Left forelimb (tissue), 1 donor: Measurements from ENCODE around the gene CDSN.
"Not testable (repeated sequence)": the region's sequence is repeated elsewhere in the genome, so short reads cannot be mapped to it uniquely, and the experiment has no call there.

Experiments
- DNase-seq: peaks from one replicate; pipeline ENCODE4 v3.0.0-alpha.2; 2018; ENCODE audit warnings: low spot score

CDSN gene, protein sequence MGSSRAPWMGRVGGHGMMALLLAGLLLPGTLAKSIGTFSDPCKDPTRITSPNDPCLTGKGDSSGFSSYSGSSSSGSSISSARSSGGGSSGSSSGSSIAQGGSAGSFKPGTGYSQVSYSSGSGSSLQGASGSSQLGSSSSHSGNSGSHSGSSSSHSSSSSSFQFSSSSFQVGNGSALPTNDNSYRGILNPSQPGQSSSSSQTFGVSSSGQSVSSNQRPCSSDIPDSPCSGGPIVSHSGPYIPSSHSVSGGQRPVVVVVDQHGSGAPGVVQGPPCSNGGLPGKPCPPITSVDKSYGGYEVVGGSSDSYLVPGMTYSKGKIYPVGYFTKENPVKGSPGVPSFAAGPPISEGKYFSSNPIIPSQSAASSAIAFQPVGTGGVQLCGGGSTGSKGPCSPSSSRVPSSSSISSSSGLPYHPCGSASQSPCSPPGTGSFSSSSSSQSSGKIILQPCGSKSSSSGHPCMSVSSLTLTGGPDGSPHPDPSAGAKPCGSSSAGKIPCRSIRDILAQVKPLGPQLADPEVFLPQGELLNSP

DNA sequence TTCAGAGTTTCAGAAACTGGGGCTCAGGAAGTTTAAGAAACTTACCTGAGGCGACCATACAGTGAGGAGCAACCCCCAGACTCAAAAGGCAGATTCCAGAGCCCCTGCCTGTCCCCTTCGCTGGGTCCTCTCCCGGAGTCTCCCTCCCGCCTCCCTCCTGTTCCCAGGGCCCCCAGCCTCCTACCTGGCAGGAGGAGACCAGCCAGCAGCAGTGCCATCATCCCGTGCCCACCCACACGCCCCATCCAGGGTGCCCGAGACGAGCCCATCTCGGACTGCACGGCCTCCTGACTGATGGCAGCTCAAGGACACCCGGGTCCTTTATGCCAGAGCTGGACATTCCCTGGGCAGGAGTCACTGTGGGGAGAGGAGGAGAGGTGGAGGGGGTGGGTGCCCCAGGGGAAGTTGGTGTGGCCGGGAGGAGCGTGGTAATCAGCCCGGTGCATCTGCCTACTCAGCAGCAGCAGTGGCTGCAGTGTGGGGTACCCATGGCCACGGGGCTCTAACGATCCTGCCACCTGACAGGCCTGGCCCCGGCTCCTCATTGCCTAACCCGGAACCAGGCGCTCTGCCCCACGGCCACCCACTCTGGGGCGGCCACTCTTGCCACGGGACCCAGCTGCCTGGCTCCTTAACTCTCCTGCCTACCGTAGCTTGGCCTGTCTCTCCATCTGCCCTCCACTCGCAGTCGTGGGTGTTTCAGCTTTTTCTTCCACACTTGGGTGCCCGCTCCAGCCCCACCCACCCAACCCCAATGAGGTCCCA is at the start of gene CDSN:
TSS of gene CDSN (minus strand) at position 296 of the 765 bp plus-strand sequence. CDS start at position 269, 27 bp downstream.
- no peak for DNase-seq

DNA sequence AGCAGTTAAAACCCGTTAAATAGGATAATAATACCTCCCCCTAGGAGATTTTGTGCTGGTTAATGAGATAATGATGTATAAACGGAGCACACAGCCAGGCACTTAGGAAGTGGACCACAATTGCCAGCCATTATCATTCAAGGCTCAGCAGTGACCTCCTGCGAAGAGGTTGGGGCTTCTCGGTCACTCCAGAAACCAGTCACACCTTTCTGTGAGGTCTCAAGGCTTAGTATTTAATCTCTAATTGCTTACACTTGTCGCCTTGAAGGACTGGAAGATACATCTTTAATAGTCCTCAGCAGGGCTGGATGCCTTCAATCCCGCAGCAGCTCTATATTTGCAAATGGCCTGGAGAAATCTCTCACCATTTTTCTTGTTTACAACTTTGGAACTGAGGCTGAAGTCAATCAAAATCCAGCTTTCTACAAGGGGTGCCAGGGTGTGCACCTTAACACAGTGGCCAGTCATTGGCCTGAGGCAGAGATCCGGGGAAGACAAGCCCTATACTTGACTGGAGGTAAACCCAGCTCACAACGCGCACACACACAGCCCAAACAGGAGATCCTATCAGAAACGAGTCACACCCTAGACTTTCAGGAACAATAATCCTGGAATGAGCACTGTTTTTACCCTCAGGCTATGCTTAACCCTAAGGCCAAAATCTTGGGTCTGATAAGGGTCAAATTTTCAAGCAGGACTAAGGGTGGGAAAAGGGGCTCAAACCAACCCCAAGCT is 49.0 kb upstream of the CDSN start:
- no peak for DNase-seq

DNA sequence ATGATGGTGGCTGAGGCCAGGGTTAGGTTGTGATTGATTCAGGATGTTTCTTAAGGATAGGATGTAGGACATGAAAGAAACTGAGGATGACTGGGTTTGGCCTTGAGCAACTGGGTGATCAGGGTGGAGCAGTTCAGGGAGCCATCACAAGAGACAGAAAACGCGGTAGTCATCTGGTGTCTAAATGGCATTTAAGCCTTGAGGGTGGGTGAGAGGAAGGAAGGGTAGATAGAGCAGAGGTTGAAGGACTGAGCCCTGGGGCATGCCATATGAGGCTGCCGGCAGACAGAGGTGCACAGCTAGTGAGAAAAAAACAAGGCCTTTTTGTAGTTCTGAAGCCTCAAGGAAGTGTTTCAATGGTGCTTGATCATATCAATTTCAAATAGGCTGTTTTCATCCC is 48.4 kb upstream of the CDSN start:
- DNase-seq = no peak

DNA sequence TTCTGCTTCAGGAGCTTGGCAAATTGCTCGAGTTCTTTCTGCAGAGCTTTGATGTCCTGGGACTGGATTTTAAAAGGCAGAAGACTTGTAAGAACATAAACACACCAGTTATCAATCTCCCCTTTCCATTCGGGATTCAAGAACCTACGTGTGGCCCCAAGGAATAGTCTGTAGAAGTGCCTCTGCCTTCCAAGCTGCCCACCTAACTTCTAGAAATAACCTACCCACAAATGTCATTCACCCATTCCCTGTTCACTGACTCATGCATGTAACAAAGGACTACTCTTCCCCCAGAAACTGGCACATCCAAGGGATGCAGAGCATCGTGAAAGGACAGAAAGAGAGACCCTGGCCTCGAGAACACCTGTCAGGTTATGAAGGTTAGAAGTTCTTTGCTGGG is 45.7 kb upstream of the CDSN start:
- DNase-seq = no peak

- DNase-seq = not testable (repeated sequence)
Measured at GRCh38 chr6:31165064-31165832, 45.0 kb upstream of the CDSN start.

DNA sequence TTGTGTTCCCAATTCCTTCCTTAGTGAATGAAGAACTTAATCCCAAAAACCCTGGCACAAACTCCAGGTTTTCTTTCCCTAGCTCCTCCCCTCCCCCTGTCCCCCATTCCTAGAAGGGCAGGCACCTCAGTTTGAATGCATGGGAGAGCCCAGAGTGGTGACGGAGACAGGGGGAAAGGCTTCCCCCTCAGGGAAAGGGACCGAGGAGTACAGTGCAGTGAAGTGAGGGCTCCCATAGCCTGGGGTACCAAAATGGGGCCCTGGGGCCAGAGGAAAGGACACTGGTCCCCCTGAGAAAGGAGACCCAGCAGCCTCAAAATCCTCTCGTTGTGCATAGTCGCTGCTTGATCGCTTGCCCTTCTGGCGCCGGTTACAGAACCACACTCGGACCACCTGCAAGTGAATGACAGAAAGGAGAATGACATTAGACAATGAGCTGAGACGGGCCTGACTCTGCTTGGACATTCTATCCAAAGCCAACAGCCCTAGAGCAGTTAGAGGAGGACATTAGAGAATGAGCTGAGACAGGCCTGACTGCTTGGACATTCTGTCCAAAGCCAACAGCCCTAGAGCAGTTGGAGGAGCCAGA is 44.3 kb upstream of the CDSN start:
- not testable (repeated sequence) for DNase-seq

DNA sequence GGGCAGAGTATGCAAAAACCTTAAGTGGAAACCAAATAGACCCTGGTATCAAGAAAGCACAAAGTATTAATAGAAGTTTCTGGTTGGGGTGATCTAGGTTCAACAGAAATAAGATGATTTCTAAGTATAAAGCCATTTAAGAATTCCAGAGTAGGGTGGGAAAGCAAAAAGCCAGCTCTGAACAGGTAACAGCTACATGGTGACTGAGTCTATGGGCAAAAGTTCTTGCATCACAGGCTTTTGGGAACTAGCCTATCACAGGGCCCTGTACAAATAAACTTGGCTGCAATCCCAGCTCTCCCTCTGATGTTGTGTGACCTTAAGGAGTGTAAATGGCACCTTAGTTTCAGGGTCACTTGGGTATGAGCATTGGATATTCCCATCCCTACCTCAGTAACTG is 43.7 kb upstream of the CDSN start:
- no peak for DNase-seq

- no peak for DNase-seq
Measured at GRCh38 chr6:31162463-31163165, 42.4 kb upstream of the CDSN start.

GRCh38 chr6:31161216-31162126 is 41.2 kb upstream of the CDSN start:
- DNase-seq = no peak

- DNase-seq = no peak
Measured at GRCh38 chr6:31158863-31159855, 38.9 kb upstream of the CDSN start.

GRCh38 chr6:31158140-31158862 is 38.1 kb upstream of the CDSN start, which contains the start of gene TCF19:
TCF19 (plus strand) TSS chr6:31158589; CDS start chr6:31159470, 881 bp downstream.
- peak; percentile 99 for DNase-seq

DNA sequence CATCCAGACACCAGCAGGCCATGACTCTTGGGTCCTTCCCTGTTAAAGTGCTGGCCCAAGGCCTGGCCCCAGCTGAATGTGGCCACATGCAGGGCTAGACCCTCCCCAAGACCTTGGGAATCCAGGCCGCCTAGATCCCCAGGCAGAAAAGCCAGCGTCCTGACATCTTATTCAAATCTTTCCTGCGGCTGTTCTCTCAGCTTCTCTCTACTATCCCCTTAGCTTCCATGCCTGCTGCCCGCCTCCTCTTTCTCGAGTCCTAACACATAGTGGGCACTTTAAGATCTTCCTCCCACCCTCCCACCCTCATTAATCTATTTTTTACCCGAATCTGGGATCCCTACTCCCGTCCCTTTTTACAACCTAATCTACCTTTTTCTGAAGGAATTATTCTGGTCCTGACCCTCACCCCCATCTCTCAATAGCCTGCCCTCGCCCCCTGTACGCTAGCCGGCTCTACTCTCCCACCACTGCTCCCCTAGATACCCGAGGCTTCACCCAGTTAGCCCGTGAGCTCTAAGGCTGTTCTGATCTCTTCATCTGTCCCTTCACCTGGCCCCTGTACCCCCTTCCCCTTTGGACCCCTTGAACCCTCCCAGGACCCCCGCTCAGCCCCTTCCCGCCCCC is 37.4 kb upstream of the CDSN start, which contains the start of gene CCHCR1:
TSS of gene CCHCR1 (minus strand) at position 290 of the 627 bp plus-strand sequence. CDS start at position 88, 202 bp downstream.
- DNase-seq = no peak

DNA sequence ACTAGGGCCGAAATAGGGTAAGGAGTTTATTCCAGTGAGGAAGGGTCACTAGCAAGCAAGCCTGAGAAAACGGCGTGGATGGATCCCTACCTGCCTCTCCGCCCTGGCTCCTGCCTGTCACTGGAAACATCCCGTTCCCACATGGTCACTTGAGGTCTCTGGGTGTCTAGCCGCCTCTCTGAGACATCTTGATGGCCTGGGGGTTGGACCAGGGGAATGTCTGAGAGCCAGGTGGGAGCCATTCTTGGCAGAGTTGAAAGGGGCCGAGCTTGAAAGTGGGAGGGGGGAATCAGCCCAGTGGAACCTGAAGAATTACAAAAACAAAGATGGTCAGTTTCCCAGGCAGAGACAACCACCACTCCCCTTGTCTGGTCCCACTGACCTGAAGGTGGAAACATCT is 36.4 kb upstream of the CDSN start:
- no peak for DNase-seq

- no peak for DNase-seq
Measured at GRCh38 chr6:31154436-31154835, 34.2 kb upstream of the CDSN start.

DNA sequence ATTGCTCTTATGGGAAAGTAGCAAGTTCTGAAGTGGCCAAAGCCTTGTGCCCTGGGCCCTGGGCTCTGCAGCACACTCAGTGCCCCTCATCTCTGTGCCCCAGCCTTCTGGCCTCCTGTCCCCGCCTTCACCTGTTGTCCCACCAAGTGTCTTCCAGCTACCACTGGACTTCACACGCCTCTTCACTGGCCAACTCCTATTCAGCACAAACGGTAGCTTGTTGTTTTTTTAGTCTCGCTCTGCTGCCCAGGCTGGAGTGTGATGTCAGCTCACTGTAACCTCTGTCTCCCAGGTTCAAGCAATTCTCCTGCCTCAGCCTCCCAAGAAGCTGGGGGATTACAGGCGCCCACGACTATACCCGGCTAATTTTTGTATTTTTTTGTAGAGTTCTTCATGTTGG is 32.5 kb upstream of the CDSN start:
- no peak for DNase-seq

GRCh38 chr6:31149827-31150447 is 29.7 kb upstream of the CDSN start:
- DNase-seq = no peak
